PC-3 (cell line): ENCODE results near the gene ZMAT3.

Experiments used
- EZH2 ChIP-seq: fragments of 300-600 bp; sonication (generic); IDR thresholded peaks from one replicate; pipeline ENCODE4 v1.6.1; 2017; ENCODE audit warnings: antibody characterized with exemption, mild to moderate bottlenecking, low read length; ENCODE audit not compliant: unreplicated experiment
- EZH2phosphoT487 ChIP-seq: fragments of 300-600 bp; sonication (generic); IDR thresholded peaks from 2 replicates; pipeline ENCODE4 v1.6.1; 2018; ENCODE audit warnings: mild to moderate bottlenecking, antibody characterized with exemption, low read length, borderline replicate concordance
- TF ChIP-seq, protein P1 (sequence below): fragments of 300-600 bp; sonication (generic); conservative IDR thresholded peaks from 2 replicates; pipeline ENCODE4 v1.5.1; 2017; ENCODE audit warnings: antibody characterized with exemption, low read depth, mild to moderate bottlenecking, low read length

DNA sequence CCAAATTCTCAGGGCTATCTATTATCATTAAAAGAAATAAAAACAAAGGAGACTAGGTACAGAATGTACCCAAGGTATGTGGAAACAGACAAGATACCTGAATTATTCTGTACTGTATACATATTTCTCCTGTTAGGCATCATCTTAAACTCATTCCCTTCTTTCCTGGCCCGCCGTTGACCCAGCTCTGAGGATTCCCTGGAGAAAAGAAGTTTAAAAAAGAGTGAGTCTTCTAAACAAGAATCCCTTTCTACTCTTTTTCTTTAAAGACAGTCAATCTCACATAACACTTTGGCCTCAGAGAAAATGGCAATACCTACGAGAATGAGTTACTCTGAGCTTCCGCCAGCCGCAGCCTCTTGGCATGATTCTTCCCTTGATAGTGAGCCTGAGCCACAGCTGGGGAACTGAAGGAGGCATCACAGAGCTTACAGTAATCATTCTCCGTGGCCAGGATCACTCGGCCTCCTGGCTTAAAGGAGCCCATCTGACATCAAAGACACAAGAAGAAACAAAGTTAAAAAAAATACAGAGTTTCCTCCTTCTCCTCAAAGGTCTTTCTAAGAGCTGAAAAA lies 44.2 kb downstream of the ZMAT3 start:
- TF ChIP-seq, protein P1, sequence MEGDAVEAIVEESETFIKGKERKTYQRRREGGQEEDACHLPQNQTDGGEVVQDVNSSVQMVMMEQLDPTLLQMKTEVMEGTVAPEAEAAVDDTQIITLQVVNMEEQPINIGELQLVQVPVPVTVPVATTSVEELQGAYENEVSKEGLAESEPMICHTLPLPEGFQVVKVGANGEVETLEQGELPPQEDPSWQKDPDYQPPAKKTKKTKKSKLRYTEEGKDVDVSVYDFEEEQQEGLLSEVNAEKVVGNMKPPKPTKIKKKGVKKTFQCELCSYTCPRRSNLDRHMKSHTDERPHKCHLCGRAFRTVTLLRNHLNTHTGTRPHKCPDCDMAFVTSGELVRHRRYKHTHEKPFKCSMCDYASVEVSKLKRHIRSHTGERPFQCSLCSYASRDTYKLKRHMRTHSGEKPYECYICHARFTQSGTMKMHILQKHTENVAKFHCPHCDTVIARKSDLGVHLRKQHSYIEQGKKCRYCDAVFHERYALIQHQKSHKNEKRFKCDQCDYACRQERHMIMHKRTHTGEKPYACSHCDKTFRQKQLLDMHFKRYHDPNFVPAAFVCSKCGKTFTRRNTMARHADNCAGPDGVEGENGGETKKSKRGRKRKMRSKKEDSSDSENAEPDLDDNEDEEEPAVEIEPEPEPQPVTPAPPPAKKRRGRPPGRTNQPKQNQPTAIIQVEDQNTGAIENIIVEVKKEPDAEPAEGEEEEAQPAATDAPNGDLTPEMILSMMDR: no peak
- no peak for TF ChIP-seq EZH2
- TF ChIP-seq EZH2phosphoT487: no peak
